ENCODE results near the gene PTPRU. TPM values are rescaled to one million over a fixed set of nuclear protein-coding genes. Genes with fewer than 3 reads are reported as not detected.

Gene PTPRU
- total RNA-seq, 1 experiment from 2014 or later, result 31.4 TPM

- Histone ChIP-seq H3K79me2 (ENCODE audit: low read depth) (no peaks in the 10 kb centered on the region), H2AFZ (no peak overlapping the region), H3K4me2 (no peak overlapping the region), H3K4me3 (no peak overlapping the region), H3F3A (ENCODE audit: insufficient read depth, low read depth) (no peaks in the 10 kb centered on the region), H4K20me1 (ENCODE audit: insufficient read depth) (no peaks in the 10 kb centered on the region), H3K9me2 (ENCODE audit: insufficient read depth) (no peaks in the 10 kb centered on the region), H3K27ac (no peak overlapping the region), H3K9me3 (ENCODE audit: insufficient read depth, low read depth) (no peaks in the 10 kb centered on the region), H3K36me3 (ENCODE audit: low read depth) (no peaks in the 10 kb centered on the region), H3K27me3 (ENCODE audit: insufficient read depth, low read depth) (no peaks in the 10 kb centered on the region), H3K4me1 (replicated peaks; ENCODE audit: insufficient read depth) (no peaks in the 10 kb centered on the region)
- DNase-seq, result no peak
- intact Hi-C loops (cut with micrococcal nuclease; ENCODE audit: unreplicated experiment), result no loop called here
- no TSS peak for BruUV-seq (replicated peaks)
- CTCF ChIA-PET, result no interaction called here
- POLR2A ChIA-PET (ENCODE audit: unreplicated experiment), result no interaction called here
- TF ChIP-seq EZH2 (IDR thresholded peaks at IDR 0.05; ENCODE audit: low read depth) (no peak), CTCF (conservative IDR thresholded peaks at IDR 0.05) (no peak)
Measured at GRCh38 chr1:29317916-29318530, 81.7 kb downstream of the PTPRU start.

GRCh38 chr1:29318724-29319123 is 82.4 kb downstream of the PTPRU start:
- no peak for DNase-seq
- H3K9me2 ChIP-seq (ENCODE audit: insufficient read depth), result no peaks in the 10 kb centered on the region
- no peaks in the 10 kb centered on the region for H4K20me1 ChIP-seq (ENCODE audit: insufficient read depth)
- H3K79me2 ChIP-seq (ENCODE audit: low read depth), result no peaks in the 10 kb centered on the region
- H2AFZ ChIP-seq, result no peak overlapping the region
- no peak overlapping the region for H3K27ac ChIP-seq
- H3K4me3 ChIP-seq, result no peak overlapping the region
- no peak overlapping the region for H3K4me2 ChIP-seq
- H3F3A ChIP-seq (ENCODE audit: insufficient read depth, low read depth), result no peaks in the 10 kb centered on the region
- H3K4me1 ChIP-seq (replicated peaks; ENCODE audit: insufficient read depth), result no peaks in the 10 kb centered on the region
- ChIA-PET POLR2A (ENCODE audit: unreplicated experiment) (no interaction called here), CTCF (no interaction called here)
- intact Hi-C loops (cut with micrococcal nuclease; ENCODE audit: unreplicated experiment), result no loop called here
- no peak for TF ChIP-seq CTCF (conservative IDR thresholded peaks at IDR 0.05)
- TF ChIP-seq EZH2 (IDR thresholded peaks at IDR 0.05; ENCODE audit: low read depth), result no peak
- no TSS peak for BruUV-seq (replicated peaks)
- no peaks in the 10 kb centered on the region for H3K36me3 ChIP-seq (ENCODE audit: low read depth)
- H3K27me3 ChIP-seq (ENCODE audit: insufficient read depth, low read depth), result no peaks in the 10 kb centered on the region
- no peaks in the 10 kb centered on the region for H3K9me3 ChIP-seq (ENCODE audit: insufficient read depth, low read depth)

- DNase-seq, result no peak
- H3K27ac ChIP-seq, result no peak overlapping the region
- no TSS peak for BruUV-seq (replicated peaks)
- H2AFZ ChIP-seq, result no peak overlapping the region
- no peaks in the 10 kb centered on the region for H3F3A ChIP-seq (ENCODE audit: insufficient read depth, low read depth)
- H3K27me3 ChIP-seq (ENCODE audit: insufficient read depth, low read depth), result no peaks in the 10 kb centered on the region
- no peaks in the 10 kb centered on the region for H3K9me2 ChIP-seq (ENCODE audit: insufficient read depth)
- H3K9me3 ChIP-seq (ENCODE audit: insufficient read depth, low read depth), result no peaks in the 10 kb centered on the region
- CTCF ChIA-PET, result no interaction called here
- TF ChIP-seq EZH2 (IDR thresholded peaks at IDR 0.05; ENCODE audit: low read depth), result no peak
- no peak for TF ChIP-seq CTCF (conservative IDR thresholded peaks at IDR 0.05)
- no peaks in the 10 kb centered on the region for H3K4me1 ChIP-seq (replicated peaks; ENCODE audit: insufficient read depth)
- H3K36me3 ChIP-seq (ENCODE audit: low read depth), result no peaks in the 10 kb centered on the region
- no peaks in the 10 kb centered on the region for H4K20me1 ChIP-seq (ENCODE audit: insufficient read depth)
- POLR2A ChIA-PET (ENCODE audit: unreplicated experiment), result no interaction called here
- intact Hi-C loops (cut with micrococcal nuclease; ENCODE audit: unreplicated experiment), result loop anchor here (5.0 kb wide), 1 partner anchor 82 kb away; the partner anchor contains the start of gene PTPRU
- no peaks in the 10 kb centered on the region for H3K79me2 ChIP-seq (ENCODE audit: low read depth)
- no peak overlapping the region for H3K4me3 ChIP-seq
- H3K4me2 ChIP-seq, result no peak overlapping the region
Measured at GRCh38 chr1:29319300-29320110, 83.2 kb downstream of the PTPRU start.

All from PC-9 (cell line).